Panc1 (cell line): ENCODE measurements around the gene ASMTL. TPM values are rescaled to one million over a fixed set of nuclear protein-coding genes. Genes with fewer than 3 reads are reported as not detected.

ENCODE experiments used
- ATAC-seq: fragments of 200-7000 bp; cut with Tn5 transposase; 2 replicates; pipeline ENCODE4 v1.9.1; 2020; ENCODE audit warnings: mild to moderate bottlenecking, moderate library complexity
- BruUV-seq: library from RNA; stranded (reverse); fragments of 400-500 nt; replicated peaks from 2 replicates; lab custom pipeline; 2021; lab: Mats Ljungman, UMichigan
- CTCF ChIA-PET: fragments of 300-600 bp; sonication (Branson Sonifier 250); formaldehyde crosslinking; loops from one replicate; lab custom pipeline; 2022; ENCODE audit warnings: antibody characterized with exemption; lab: Charles Lee
- POLR2A ChIA-PET: fragments of 300-600 bp; sonication (Branson Sonifier 250); formaldehyde crosslinking; loops from one replicate; lab custom pipeline; 2022; ENCODE audit warnings: antibody characterized with exemption; lab: Charles Lee
- DNase-seq: peaks from one replicate; pipeline ENCODE4 v3.0.0-alpha.2; 2010; ENCODE audit warnings: low read depth, low spot score
- H3K27ac ChIP-seq: 2 replicates; pipeline ENCODE4 v1.5.1; 2011; ENCODE audit warnings: mild to moderate bottlenecking, low read length, inconsistent platforms
- H3K27me3 ChIP-seq: fragments of 200-500 bp; sonication (Bioruptor generic); 2 replicates; pipeline ENCODE4 v1.6.0; 2014; ENCODE audit warnings: low read length, inconsistent platforms; ENCODE audit not compliant: control insufficient read depth, insufficient read depth
- H3K36me3 ChIP-seq: fragments of 200-500 bp; sonication (Bioruptor generic); 2 replicates; pipeline ENCODE4 v1.5.1; 2014; ENCODE audit warnings: inconsistent platforms, mild to moderate bottlenecking, low read length, moderate library complexity; ENCODE audit not compliant: control insufficient read depth, insufficient read depth
- H3K4me1 ChIP-seq: 2 replicates; pipeline ENCODE4 v1.5.1; 2011; ENCODE audit warnings: inconsistent platforms, mild to moderate bottlenecking, low read length, moderate library complexity; ENCODE audit not compliant: control insufficient read depth, insufficient read depth
- H3K4me3 ChIP-seq, 2 experiments: 2 replicates each; pipeline ENCODE4 v1.5.1; 2011 to 2012; ENCODE audit warnings: low read depth in 2 of 2, low read length in 2 of 2, mild to moderate bottlenecking in 2 of 2, inconsistent platforms in 1 of 2, moderate library complexity in 1 of 2
- H3K9me3 ChIP-seq: fragments of 200-500 bp; sonication (Bioruptor generic); 2 replicates; pipeline ENCODE4 v1.5.1; 2014; ENCODE audit warnings: low read depth, mild to moderate bottlenecking, inconsistent platforms, low read length, moderate library complexity; ENCODE audit not compliant: control insufficient read depth, insufficient read depth
- POLR2AphosphoS5 ChIP-seq: IDR thresholded peaks from 2 replicates; pipeline ENCODE4 v1.6.1; 2012; ENCODE audit warnings: mild to moderate bottlenecking, low read depth, low read length, moderate library complexity
- TCF7L2 ChIP-seq: IDR thresholded peaks from 2 replicates; pipeline ENCODE4 v1.6.1; 2011; ENCODE audit warnings: mild to moderate bottlenecking, low read depth, low read length, inconsistent platforms
- in situ Hi-C: cut with HindIII; loops from 2 replicates; pipeline ENCODE4 v1.10.0; 2016; ENCODE audit warnings: low sequenced_read_pairs, low pct_unique_long_range_greater_than_20kb
- intact Hi-C: fragments of 100-400 bp; cut with micrococcal nuclease; formaldehyde crosslinking; loops from one replicate; pipeline ENCODE4 v1.10.0; 2022; ENCODE audit not compliant: unreplicated experiment
- total RNA-seq: library from RNA; stranded (reverse); gene quantifications from one replicate; pipeline ENCODE4 v1.2.1, GENCODE V29; 2021; ENCODE audit not compliant: unreplicated experiment
- TF ChIP-seq, protein P1 (sequence below), 2 experiments: IDR thresholded peaks; 2 replicates each; pipeline ENCODE4 v1.6.1; 2011 to 2012; ENCODE audit warnings: low read depth in 2 of 2, control low read depth in 1 of 2, low read length in 1 of 2, mild to moderate bottlenecking in 1 of 2, moderate library complexity in 1 of 2; ENCODE audit not compliant: insufficient read depth in 1 of 2
- TF ChIP-seq, protein P2 (sequence below): fragments of 450-650 bp; IDR thresholded peaks from 2 replicates; pipeline ENCODE4 v1.5.1; 2017; ENCODE audit warnings: mild to moderate bottlenecking

ASMTL gene
- total RNA-seq, 1 experiment from 2014 or later, result 16.5 TPM

DNA sequence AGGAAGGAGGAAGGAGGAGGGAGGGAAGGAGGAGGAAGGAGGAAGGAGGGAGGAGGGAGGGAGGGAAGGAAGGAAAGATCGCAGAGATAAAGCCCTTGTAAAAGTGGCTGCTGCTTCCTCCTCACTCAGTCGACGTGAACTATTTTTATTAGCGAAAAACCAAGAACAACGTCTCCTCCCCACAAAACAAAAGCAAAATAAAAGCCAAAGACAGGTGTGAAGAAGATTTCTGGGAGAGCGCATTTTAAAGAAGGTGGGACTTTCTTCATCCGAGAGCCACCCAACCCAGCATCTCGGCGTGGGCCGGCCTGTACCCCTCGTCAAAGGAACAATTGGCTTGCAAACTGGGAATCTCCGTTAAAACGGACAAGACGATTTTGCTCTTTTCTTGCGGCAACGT lies 40.7 kb upstream of the ASMTL start:
- no peaks in the 10 kb centered on the region for H3K9me3 ChIP-seq
- CTCF ChIA-PET, result no interaction called here
- no TSS peak for BruUV-seq
- DNase-seq, result no peak
- no peaks in the 10 kb centered on the region for H3K36me3 ChIP-seq
- no peak overlapping the region for H3K27ac ChIP-seq
- intact Hi-C loops, result no loop called here
- H3K4me3 ChIP-seq, result no peak overlapping the region
- H3K27me3 ChIP-seq, result no peaks in the 10 kb centered on the region
- TF ChIP-seq, protein P1, sequence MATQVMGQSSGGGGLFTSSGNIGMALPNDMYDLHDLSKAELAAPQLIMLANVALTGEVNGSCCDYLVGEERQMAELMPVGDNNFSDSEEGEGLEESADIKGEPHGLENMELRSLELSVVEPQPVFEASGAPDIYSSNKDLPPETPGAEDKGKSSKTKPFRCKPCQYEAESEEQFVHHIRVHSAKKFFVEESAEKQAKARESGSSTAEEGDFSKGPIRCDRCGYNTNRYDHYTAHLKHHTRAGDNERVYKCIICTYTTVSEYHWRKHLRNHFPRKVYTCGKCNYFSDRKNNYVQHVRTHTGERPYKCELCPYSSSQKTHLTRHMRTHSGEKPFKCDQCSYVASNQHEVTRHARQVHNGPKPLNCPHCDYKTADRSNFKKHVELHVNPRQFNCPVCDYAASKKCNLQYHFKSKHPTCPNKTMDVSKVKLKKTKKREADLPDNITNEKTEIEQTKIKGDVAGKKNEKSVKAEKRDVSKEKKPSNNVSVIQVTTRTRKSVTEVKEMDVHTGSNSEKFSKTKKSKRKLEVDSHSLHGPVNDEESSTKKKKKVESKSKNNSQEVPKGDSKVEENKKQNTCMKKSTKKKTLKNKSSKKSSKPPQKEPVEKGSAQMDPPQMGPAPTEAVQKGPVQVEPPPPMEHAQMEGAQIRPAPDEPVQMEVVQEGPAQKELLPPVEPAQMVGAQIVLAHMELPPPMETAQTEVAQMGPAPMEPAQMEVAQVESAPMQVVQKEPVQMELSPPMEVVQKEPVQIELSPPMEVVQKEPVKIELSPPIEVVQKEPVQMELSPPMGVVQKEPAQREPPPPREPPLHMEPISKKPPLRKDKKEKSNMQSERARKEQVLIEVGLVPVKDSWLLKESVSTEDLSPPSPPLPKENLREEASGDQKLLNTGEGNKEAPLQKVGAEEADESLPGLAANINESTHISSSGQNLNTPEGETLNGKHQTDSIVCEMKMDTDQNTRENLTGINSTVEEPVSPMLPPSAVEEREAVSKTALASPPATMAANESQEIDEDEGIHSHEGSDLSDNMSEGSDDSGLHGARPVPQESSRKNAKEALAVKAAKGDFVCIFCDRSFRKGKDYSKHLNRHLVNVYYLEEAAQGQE (IDR thresholded peaks at IDR 0.05; ENCODE audit: insufficient read depth in 1 of 2, low read depth in 2 of 2, low read length in 1 of 2), result no peak
- in situ Hi-C loops, result no loop called here
- POLR2A ChIA-PET, result no interaction called here
- no peaks in the 10 kb centered on the region for H3K4me1 ChIP-seq
- ATAC-seq, result no peak

DNA sequence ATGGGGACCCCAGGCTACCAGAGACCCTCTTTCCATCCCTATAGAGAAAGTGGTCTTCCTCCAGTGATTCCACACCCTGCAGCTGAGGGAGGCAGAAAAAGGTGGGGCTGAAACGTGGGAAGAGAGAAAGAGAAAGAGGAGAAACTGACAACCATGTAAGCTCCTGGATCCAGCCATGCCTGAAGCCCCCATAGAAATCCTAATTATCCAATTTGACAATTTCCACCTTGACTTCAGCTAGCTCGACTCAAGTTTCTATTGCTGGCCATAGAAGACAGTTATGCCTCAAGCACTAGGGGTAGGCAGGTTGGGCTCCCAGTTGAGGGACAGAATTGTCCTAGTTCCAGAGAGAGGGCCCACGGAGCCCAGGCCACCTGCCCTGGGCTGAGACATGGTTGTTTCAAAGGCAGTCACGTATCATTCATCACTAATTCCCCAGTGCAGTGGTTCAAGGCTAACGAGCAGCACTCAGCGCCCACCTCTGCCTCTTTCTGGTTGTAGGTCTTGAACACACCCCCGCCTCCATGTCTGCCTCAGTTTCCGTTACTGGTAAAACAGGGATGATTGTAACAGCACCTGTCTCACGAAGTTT lies 39.8 kb upstream of the ASMTL start:
- ATAC-seq (no peak), DNase-seq (no peak)
- POLR2A ChIA-PET, result no interaction called here
- no peaks in the 10 kb centered on the region for H3K9me3 ChIP-seq
- H3K36me3 ChIP-seq, result no peaks in the 10 kb centered on the region
- TF ChIP-seq, protein P1 (IDR thresholded peaks at IDR 0.05; ENCODE audit: insufficient read depth in 1 of 2, low read depth in 2 of 2, low read length in 1 of 2), result no peak
- TF ChIP-seq TCF7L2, result no peak
- TF ChIP-seq POLR2AphosphoS5, result no peak
- intact Hi-C loops, result no loop called here
- in situ Hi-C loops, result no loop called here
- BruUV-seq, result no TSS peak
- no peaks in the 10 kb centered on the region for H3K27me3 ChIP-seq
- no peaks in the 10 kb centered on the region for H3K4me1 ChIP-seq
- H3K4me3 ChIP-seq, result no peak overlapping the region
- no peak overlapping the region for H3K27ac ChIP-seq
- CTCF ChIA-PET, result no interaction called here

DNA sequence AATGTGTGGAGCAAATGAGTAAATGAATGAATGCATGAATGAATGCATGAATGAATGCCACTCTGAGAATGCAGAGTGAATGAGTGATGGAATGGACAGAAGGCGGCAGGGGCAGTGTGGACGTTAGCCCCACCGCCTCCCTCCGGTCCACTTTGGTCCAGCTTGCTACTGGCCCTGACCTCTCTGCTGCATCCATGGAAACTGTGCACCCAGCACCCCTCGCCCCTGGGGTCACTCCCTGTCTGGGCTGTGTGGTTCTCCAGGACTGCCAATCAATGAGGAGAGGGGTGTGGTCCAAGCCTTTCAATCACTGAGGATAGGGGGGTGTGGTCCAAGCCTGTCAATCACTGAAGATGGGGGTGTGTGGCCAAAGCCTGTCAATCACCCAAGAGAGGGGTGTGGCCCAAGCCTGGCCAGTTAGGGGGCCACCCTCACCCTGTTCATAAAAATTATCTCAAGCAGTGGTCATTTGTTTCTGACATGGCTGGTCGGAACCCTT lies 39.2 kb upstream of the ASMTL start:
- Histone ChIP-seq H3K27me3 (no peaks in the 10 kb centered on the region), H3K4me1 (no peaks in the 10 kb centered on the region), H3K36me3 (no peaks in the 10 kb centered on the region), H3K27ac (no peak overlapping the region), H3K4me3 (no peak overlapping the region), H3K9me3 (no peaks in the 10 kb centered on the region)
- in situ Hi-C loops (no loop called here), intact Hi-C loops (no loop called here)
- CTCF ChIA-PET, result no interaction called here
- POLR2A ChIA-PET, result no interaction called here
- ATAC-seq, result peak; percentile 82
- no TSS peak for BruUV-seq
- no peak for DNase-seq
- no peak for TF ChIP-seq TCF7L2
- TF ChIP-seq, protein P2, sequence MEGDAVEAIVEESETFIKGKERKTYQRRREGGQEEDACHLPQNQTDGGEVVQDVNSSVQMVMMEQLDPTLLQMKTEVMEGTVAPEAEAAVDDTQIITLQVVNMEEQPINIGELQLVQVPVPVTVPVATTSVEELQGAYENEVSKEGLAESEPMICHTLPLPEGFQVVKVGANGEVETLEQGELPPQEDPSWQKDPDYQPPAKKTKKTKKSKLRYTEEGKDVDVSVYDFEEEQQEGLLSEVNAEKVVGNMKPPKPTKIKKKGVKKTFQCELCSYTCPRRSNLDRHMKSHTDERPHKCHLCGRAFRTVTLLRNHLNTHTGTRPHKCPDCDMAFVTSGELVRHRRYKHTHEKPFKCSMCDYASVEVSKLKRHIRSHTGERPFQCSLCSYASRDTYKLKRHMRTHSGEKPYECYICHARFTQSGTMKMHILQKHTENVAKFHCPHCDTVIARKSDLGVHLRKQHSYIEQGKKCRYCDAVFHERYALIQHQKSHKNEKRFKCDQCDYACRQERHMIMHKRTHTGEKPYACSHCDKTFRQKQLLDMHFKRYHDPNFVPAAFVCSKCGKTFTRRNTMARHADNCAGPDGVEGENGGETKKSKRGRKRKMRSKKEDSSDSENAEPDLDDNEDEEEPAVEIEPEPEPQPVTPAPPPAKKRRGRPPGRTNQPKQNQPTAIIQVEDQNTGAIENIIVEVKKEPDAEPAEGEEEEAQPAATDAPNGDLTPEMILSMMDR, result no peak
- TF ChIP-seq, protein P1 (IDR thresholded peaks at IDR 0.05; ENCODE audit: insufficient read depth in 1 of 2, low read depth in 2 of 2, low read length in 1 of 2), result no peak
